Stimulated activated CD4-positive, alpha-beta T cell treated with anti-CD3 and anti-CD28 coated beads, Interleukin-2, amount 100 ng/mL, for 48 hours (primary cell): ENCODE data around the gene SF3B2.
"Not testable (repeated sequence)": the region's sequence is repeated elsewhere in the genome, so short reads cannot be mapped to it uniquely, and the experiment has no call there.

Experiments
- DNase-seq, 2 donors: peaks; one replicate each; pipeline ENCODE4 v3.0.0-alpha.2; 2020

SF3B2 gene

DNA sequence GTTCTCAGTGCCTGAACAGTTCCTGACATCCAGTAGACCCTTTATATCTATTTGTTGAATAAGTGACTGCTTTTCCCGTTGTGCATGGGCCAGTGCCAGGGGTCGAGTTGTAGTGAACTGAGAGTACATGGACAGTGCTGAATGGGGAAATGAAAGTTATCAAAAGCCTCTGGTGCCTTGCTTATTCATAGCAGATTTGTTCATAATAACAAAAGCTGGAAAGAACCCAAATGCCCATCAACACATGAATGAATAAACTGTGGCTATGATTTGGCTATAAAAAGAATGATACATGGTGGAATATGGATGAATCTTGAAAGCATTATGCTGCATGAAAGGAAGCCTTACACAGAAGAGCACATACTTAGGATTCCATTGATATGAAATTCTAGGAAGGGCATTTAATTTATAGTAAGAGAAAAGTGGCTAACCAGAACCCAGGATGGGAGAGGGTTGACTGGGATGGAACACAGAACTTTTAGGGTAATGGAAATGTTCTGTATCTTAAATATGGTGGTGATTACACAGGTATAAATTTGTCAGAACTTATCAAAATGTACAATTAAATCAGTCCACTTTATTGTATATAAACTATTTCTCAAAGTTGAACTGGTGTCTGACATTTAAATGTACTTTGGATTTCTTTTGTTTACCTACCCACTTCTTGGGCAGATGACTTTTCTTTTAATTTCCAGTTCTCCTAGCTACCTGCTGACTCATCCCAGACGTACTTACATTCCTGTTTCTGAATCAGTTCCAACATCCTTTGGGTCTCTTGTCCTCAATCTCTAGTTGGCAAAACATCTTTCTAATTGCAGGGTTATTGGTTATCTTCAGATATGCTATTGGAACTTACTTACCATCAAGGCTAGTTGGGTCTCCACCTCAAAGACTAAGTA, 60.7 kb downstream of the SF3B2 start:
- no peak for DNase-seq

DNA sequence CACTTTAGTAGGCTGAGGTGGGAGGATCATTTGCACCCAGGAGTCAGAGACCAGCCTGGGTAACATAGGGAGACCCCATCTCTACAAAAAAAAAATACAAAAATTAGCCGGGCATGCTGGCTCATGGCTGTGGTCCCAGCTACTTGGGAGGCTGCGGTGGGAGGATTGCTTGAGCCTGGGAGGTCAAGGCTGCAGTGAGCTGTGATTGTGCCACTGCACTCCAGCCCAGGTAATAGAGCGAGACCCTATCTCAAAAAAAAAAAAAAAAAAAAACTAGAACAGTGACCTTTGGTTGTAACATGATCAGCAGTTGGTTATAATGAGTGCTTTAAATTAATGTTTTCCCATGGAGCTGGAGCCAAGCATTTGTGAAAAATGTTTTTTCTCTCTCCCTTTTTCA, 62.8 kb downstream of the SF3B2 start:
- DNase-seq: not testable (repeated sequence)

- DNase-seq: no peak
Observed at GRCh38 chr11:66115638-66116301, 63.6 kb downstream of the SF3B2 start.

DNA sequence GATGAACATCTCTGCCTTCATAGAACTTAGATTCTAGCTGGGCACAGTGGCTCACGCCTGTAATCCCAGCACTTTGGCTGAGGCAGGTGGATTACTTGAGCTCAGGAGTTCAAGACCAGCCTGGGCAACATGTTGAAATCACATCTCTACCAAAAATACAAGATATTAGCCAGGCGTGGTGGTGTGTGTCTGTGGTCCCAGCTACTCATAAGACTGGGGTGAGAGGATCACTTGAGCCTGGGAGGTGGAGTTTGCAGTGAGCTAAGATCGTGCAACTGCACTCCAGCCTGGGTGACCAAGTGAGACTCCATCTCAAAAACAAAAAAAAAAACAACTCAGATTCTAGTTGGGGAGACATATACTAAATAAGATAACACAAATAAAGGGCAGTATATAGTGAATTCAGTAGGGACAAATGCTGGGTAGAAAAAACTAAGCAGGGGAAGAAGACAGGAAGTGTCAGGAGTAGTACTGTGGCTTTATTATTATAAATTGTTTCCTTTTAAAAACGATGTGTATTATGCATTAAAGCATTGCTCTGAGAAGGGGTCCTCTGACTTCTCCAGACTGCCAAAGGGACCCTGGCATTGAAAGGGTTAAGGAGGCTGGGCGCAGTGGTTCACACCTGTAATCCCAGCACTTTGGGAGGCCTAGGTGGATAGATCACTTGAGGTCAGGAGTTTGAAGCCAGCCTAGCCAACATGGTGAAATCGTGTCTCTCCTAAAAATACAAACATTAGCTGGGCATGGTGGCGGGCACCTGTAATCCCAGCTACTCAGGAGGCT, 64.6 kb downstream of the SF3B2 start:
- no peak for DNase-seq

DNA sequence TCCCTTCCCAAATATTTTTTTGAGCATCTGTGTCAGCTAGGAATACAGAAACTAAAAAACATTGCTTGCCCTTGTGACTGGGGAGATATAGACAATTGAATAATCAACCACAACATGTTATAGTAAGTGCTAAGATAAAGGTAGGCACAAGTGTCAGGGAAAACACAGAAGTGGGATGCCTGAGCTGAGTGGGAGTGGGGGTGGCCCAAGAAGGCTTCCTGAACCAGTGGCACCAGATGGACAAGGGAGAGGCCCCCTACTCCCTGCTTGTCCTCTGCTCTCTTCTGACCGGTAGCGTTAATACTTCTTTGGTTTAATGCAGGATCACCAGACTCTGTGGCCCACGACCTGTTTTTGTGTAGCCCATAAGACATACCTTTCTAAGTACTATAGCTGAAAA, 66.7 kb downstream of the SF3B2 start:
- no peak for DNase-seq
